Omental fat pad (tissue), 4 donors: Measurements from ENCODE around the gene RCBTB2. TPM values are rescaled to one million over a fixed set of nuclear protein-coding genes. Genes with fewer than 3 reads are reported as not detected.

Experiments used
- total RNA-seq, 4 donors: library from RNA; depleted of rRNA; stranded (reverse); fragments of >200 nt; gene quantifications; one replicate each; pipeline ENCODE4 v1.1.0, GENCODE V29; 2016

Gene RCBTB2
- total RNA-seq, 4 donors from 2014 or later = 6.7 to 30.6 (median 13.0) TPM

Other genes with a start within 250 kb of the RCBTB2 start
- 10 to 100 TPM; 26.5 to 42.6 (median 37.5) TPM for gene RB1, start 229.3 kb downstream of the RCBTB2 start, total RNA-seq
- 10 to 100 TPM; 19.0 to 87.6 (median 33.4) TPM for gene LPAR6, start 120.0 kb downstream of the RCBTB2 start, total RNA-seq
- 1 to 10 TPM in 3 of 4 donors, under 1 TPM in 1; 0.31 to 4.4 (median 2.6) TPM for gene CYSLTR2, start 120.8 kb upstream of the RCBTB2 start, total RNA-seq